ENCODE results near the gene SERINC5.
"Not testable (repeated sequence)": the region's sequence is repeated elsewhere in the genome, so short reads cannot be mapped to it uniquely, and the experiment has no call there.

SERINC5 gene

DNA sequence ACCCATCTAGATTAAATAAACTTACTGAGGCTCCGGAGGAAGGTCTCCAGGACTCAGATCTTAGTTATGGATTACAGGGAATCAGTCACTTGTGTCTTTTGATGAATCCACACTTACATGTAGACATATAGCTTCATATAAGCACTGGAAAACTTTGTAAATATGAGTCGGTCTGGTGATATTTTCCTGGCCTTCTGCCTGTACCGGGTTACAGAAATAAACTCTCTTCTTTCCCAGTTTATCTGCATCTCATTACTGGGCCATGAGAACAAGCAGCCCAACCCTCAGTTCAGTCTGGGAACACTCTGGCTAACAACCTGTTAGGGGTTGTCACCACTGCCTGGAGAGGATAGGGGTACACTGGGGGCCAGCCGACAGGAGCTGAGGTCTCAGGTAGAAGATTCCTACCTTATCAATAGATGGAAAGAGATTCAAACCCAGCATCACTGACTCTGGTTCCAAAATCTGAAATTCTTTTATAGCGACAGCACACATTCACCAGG is 161.6 kb downstream of the SERINC5 start:
- no peak for DNase-seq (ENCODE audit: low read depth)

DNA sequence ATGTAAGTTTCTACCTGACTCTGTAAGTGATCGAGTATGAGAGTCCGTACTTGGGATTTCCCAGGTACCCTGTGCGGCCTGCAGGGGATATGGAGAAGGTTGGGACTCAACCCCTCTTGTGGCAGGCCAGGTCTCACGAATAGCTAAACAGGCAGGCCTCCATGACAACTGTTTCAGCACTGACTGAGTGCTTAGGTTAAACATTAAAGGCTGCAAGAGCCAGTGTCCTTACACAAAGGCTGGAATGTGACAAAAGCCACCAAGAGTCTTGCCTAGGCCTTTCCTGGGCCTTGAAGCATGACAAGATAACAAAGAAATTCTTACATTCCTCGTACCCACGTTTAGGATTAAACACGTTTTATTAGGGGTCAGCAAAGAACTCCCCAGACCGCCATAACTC is 162.1 kb downstream of the SERINC5 start:
- DNase-seq (ENCODE audit: low read depth): no peak

DNA sequence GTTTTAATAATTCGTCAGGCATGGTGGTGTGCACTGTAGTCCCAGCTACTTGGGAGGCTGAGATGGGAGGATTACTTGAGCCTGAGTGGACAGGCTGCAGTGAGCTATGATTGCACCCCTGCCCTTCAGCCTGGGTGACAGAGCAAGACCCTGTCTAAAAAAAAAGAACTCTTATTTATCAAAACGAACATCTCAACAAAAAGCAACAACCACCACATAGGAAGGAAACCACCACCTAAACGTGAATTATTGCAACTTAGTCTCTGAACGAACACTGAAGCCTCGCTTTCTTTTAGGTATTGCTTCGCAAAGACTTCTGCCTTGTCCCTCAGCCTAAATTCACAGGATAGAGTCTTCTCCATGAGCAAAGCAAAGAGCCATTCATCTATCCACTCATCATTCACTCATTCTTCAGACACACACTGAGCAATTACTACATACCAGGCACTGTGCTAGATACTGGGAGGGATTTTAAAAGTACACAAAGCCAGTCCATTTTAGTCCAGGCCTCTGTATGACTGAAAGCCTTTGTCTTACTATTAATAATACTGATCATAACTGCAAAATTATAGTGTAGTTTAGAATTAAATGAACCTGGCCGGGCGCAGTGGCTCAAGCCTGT is 163.3 kb downstream of the SERINC5 start:
- no peak for DNase-seq (ENCODE audit: low read depth)

DNA sequence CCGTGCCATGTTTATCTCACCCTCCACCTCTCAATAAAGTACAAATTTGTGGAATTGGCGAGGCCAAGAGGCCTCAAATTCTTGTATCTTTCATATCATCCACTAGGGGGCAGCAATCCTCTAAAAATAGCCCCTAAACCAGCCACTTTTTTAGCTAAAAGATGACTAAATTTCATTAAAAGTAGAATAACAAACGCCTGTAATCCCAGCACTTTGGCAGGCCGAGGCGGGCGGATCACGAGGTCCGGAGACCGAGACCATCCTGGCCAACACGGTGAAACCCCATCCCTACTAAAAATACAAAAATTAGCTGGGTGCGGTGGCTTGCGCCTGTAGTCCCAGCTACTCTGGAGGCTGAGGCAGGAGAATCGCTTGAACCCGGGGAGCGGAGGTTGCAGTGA is 164.1 kb downstream of the SERINC5 start:
- not testable (repeated sequence) for DNase-seq (ENCODE audit: low read depth)

DNA sequence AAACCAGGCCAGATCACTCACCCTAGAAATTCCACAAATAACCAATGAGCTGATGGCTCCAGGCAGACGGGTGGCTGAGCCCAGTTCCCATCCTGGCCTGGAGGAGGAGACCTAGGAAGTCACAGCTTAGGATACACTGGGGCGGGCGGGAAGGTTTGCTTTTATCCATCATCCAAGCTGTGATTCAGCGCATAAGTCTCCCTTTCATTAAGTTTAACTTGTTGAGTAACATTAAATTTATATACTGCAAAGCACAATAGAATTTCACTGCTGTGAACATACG is 165.0 kb downstream of the SERINC5 start:
- no peak for DNase-seq (ENCODE audit: low read depth)

DNA sequence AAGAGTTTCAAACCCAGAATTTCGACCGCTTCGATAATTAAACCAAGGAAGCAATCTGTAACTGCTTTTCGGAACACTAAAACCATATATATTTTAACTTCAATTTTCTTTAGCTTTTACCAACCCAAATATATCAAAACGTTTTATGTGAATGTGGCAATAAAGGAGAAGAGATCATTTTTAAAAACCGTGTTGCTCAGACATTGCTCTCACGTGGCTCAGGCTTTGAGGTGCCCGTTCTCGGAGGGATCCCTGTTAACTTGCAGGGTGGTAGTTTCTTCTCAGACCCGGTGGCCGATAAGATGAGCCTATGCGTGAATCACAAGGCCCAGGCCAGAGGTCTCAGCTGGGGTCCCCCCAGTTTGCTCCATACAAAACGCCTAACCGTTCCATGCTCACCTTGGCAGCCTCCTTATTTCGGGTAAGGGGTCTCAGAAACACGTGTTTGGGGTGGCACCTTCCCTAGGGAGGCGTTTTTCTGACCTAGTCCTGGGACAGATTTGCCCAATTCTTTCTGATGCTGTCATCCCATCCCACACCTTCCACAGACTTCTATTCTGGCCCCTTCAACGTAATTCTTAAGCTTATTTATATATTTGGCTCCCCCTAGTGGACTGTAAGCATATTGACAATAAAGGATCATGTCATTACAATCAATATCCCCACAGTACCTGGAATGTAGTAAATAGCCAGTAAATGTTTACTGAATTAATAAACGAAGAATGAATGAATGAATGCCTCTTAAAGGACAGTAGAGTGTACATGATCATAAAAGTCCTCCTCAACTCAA is 172.6 kb downstream of the SERINC5 start:
- no peak for DNase-seq (ENCODE audit: low read depth)

DNA sequence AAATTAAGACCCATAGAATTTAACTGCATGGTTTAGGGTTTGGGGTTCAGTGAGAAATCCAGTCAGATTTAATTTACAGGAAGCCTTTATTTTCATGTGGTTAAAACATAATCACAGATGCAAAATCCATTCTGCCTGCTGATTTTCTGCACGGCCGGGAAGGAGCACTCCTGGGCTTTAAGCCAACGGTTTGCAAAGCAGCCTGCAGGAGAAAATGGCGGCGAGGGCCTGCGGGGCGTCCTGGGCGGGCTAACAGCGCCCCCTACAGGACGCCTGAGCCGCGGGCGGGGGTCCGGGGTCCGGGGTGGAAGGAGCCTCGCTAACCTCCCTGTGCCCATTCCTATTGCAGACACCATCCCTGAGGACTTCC is 173.1 kb downstream of the SERINC5 start:
- DNase-seq (ENCODE audit: low read depth): peak; percentile 73

DNA sequence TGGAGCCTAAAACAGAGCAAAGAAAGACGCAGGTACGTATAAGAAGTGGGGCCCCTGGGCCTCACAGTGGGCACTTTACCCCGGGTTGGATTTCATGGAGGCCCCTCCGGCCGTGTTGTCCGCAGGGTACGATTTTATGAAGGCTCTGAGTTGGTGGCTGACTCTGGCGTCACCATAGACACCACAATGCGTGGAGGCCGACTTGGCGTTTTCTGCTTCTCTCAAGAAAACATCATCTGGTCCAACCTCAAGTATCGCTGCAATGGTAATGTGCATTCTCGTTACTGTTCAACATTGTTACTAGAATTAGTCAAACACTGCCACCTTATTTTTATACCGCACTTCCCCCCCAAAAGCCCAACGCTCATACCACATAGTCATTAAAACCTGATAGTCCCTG is 173.6 kb downstream of the SERINC5 start:
- no peak for DNase-seq (ENCODE audit: low read depth)

DNA sequence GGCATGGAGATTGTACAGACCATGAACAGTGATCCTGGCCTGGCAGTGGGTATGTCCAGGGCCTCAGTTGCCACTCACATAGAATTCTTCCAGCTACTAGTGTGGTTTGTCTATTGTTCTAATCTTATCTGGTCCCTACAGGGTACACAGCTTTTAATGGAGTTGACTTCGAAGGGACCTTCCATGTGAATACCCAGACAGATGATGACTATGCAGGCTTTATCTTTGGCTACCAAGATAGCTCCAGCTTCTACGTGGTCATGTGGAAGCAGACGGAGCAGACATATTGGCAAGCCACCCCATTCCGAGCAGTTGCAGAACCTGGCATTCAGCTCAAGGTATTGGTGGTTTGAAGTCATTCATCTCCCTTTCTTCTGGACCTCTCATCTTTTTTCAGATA is 176.9 kb downstream of the SERINC5 start:
- no peak for DNase-seq (ENCODE audit: low read depth)

DNA sequence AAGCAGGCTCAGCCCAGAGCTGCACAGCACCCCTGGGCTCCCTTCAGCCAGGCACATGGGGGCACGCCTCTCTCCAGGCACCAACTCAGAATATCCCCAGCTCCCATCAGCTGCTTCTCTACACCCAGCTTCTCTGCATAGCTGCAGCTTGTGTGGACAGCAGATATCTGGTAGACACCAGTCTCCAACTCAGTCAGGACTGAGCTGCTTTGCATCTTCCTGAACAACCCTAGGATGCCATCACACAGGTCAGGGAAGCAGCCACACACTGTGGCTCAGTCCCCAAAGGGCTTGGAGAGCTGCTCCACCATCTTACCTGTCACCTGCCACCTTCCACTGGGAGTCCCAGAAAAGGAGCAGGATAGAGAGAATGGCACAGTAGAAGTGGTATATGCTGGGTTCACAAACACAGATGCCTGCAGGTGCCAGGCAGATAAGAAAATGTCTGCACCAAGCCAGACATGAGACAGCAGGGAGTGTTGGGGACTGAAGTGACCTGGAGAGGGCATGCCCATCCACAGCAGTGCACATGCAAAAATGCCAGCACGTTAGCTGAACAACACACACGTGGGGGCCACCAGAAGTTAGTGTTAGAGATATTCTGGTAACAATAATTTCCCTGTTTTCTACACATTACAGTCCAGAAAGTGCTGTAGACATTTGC is 178.7 kb downstream of the SERINC5 start:
- no peak for DNase-seq (ENCODE audit: low read depth)

DNA sequence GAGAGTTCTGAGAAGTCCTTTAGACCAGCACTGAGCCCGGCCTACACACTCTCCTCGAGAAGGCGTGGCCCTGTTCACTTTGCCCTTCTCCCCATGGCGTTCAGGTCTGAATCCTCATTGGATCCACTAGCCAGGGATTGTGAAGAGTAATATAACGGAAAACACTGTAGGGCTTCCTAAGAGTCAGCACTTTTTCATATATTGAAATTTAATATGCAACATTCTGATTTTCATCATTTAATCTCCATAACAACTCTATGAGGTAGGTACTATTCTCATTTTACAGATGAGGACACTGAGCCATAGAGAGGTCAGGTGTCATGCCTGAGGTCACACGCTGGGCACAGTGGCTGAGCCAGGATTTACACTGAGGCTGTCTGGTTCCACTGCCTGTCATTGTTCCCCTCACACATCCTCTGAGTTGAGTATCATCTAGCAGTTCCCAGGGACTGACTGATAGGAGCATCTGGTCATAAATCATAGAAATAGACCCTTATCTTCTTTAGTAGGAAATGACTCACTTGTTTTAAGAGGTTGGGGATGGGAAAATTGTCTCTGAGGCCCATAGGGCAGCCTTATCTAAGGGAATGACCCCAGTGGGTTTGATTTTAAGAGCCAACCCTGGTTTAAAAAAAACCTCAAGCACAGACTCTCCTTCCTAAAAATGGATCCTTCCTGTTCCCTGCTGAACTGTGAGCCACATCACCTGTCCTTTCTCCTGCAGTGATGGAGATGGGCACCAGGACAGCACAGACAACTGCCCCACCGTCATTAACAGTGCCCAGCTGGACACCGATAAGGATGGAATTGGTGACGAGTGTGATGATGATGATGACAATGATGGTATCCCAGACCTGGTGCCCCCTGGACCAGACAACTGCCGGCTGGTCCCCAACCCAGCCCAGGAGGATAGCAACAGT is 179.5 kb downstream of the SERINC5 start:
- DNase-seq (ENCODE audit: low read depth): no peak

DNA sequence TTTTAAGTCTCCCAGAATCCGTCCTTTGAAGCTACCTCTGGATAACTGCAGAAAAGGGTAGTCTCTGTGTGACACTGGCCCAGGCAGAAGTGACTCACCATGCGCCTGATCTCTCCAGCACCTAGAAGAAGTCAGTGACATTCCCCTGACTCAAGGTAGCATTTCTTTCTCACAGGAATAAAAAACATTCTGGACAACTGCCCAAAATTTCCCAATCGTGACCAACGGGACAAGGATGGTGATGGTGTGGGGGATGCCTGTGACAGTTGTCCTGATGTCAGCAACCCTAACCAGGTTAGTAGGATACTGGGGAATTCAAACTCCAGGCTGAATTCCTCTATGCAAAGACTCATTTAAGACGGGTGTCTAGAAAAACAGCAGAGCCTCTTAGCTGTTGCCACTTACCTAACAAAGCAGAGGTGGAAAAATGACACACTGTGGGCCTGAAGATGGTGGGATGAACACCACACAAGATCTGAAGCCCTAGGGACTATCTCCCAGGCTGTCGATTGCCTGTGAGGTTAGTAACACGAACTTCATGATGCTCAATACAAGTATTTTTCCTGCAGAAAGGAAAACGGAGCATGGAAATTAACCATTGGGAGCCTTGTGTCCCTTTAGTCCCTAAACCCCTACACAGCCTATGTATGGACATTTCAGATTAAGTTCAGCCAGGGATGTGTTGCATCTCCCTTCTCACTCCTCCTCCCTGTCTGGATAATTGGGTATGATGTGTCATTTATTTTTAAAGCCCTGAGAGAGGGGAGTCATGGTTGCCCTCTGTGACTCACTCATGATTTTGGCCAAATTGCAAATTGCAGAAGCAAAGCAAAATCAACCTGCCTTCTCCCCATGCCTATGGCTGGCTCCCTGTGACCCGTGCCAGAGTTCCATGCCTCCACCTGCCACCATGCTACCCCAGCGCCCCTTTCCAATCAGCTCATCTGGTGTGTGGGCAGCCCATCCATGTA is 183.5 kb downstream of the SERINC5 start:
- no peak for DNase-seq (ENCODE audit: low read depth)

DNA sequence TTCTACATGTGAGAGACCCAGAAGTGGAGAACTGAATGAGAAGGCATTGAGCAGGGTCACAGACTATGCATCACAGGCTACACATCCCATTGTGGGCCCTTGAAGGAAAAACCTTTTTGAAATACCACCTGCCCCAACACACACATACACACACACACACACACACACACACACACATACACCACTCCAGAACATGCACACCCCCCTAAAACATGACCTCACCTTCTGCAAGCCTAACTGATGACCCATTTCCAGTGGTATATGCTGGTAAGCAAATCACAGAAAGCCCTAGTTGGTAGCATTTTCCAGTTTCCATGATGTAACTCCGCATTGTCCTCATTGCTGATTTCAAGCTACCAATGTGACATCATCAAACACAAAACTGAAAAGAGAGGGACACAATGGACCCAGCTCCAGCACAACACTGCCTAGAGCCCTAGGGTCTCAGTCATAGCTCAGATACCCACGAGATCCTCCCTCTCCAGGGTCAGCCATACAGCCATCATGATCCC is 184.3 kb downstream of the SERINC5 start:
- no peak for DNase-seq (ENCODE audit: low read depth)

DNA sequence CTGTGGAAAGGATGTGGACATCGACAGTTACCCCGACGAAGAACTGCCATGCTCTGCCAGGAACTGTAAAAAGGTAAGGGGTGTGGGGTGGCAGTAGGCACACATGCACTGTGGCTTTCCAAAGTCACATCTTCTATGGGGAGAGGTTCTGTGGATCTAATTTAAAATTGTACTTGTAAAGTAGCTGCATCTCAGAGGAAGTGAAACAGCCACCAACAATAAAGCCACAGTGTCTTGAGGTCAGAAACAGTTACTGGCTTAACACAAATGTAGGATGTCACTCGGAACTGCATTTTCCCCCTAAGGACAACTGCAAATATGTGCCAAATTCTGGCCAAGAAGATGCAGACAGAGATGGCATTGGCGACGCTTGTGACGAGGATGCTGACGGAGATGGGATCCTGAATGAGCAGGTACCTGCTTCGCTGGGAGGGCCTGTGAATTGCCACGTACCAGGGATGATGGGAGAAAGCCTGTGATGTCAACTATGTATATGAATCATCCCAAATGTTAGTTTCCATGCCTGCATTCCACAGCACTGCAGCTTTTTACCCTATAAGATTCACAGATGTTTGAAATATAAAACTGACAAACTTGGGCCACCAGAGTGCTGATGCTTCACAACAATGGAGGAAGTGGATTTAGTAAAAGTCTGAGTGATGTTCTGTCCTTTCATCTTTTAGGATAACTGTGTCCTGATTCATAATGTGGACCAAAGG is 185.4 kb downstream of the SERINC5 start:
- DNase-seq (ENCODE audit: low read depth): no peak

DNA sequence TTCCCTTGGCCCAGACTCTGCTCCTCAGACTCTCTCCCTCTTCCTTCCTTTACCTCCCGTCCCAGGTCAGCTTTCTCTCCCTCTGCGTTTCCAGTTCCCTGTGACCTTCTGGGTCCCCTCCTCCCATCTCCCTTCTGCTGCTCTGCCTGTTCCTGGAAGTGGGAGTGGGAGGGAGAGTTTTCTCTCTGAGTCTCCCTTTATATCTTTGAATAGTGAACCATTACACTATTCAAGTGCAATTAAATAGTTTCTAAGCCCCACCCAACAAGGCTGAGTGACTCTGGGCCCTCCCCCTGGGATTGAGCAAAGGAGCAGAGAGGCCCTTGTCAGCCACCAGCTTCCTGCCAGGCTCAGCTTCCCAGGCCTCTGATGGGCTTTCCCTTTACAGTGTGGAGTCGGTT is 185.9 kb downstream of the SERINC5 start:
- no peak for DNase-seq (ENCODE audit: low read depth)

DNA sequence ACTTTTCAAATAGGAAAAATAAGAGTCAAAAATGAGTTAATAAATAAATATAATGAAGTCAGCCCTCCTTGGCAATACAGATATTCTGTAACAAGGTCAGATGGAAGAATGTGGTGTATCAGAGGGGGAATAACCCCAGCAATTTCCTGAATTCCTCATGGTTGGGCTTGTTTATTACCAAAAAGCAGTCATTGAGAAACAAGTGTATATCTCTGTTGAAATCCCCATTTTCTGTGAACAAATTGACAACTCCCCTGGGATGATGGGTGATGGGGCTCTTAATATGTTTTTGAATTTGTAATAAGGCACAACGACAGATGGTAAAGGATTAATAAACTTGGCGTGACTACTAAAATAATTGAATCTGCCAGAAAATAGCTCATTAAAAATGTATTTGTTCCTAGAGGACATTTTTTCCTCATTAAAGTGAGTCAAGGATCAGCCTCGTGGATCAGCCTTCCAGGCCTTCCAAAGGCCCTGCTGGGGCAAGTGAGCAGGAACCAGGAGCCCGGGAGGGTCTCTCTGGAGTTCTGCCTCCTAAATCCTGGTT is 186.5 kb downstream of the SERINC5 start:
- no peak for DNase-seq (ENCODE audit: low read depth)

DNA sequence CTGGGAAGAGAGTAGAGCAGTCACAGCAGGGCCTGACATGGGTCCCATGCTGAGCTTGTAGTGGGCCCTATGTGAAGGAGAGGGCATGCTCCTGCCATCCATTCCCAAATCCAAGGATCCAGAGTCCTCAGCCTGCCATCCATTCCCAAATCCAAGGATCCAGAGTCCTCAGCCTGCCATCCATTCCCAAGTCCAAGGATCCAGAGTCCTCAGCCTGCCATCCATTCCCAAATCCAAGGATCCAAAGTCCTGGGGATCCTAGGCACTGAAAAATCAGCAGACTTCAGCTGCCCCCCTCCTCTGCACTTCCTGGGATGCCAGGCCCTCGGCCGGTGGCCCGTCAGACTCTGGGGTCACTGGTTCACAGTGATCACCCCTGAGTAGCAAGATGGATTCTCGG is 187.1 kb downstream of the SERINC5 start:
- DNase-seq (ENCODE audit: low read depth): no peak

DNA sequence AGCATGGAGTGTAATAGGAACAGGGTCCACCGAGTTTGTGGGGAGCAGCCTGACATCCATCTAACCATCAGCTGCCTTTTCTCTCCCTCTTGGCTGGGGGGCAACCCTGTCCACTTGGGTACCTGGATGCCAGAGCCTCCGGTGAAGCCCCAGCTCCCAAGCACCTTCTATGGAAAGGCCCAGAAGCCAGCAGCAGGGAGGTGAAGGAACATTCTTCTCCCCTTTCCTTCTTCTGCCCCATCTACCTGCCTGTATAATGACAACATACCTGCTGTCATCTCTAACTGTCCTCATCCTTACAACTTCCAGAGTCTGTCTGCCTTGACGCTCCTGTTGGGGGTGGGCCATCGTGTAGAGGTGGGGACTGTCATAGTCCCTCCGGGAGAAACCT is 187.6 kb downstream of the SERINC5 start:
- DNase-seq (ENCODE audit: low read depth): no peak

DNA sequence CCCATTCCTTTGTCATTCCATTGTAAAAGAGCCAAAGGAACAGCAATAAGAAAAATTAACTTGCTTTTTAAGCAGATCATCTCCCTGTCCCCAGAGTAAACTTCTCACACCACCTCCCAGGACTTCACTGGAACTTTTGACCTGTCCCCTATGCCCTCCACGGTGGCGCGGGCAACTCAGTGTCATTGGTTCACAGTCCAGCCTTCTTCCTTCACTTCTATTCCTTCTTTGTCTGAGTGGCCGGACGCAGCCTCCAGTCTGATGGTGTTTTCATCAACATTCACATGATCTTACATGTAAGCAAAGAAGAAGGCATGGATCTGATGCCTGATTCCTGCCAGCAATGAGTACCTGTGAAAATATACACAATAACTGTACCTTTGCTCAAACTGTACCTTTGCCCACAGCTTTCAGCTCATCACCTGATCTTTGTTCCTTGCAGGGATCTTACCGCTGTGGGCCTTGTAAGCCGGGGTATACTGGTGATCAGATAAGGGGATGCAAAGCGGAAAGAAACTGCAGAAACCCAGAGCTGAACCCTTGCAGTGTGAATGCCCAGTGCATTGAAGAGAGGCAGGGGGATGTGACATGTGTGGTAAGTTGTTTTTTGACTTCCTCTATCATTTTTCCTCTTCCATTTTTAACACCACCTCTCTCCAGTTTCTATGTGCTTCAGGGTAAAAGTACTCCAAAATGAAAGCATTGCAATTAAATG is 188.2 kb downstream of the SERINC5 start:
- no peak for DNase-seq (ENCODE audit: low read depth)
